HepG2 (cell line): ENCODE data around the gene OGA. TPM values are rescaled to one million over a fixed set of nuclear protein-coding genes. Genes with fewer than 3 reads are reported as not detected.

ENCODE experiments used
- ATAC-seq: fragments of 200-7000 bp; cut with Tn5 transposase; 3 replicates; pipeline ENCODE4 v1.9.1; 2020; ENCODE audit warnings: mild to moderate bottlenecking, moderate library complexity
- BruUV-seq: library from RNA; stranded (reverse); fragments of 400-500 nt; replicated peaks from 2 replicates; lab custom pipeline; 2021; lab: Mats Ljungman, UMichigan
- CTCF ChIA-PET: fragments of 300-600 bp; formaldehyde crosslinking; extraction: SDS; loops from one replicate; lab custom pipeline; 2021; ENCODE audit warnings: low total read pairs, inconsistent platforms, low intra/inter-chr PET ratio; lab: Yijun Ruan, JAX
- POLR2A ChIA-PET: fragments of 350-600 bp; sonication (Branson Sonifier 250); formaldehyde crosslinking; loops from one replicate; lab custom pipeline; 2020; ENCODE audit warnings: antibody characterized with exemption, inconsistent platforms; lab: Yijun Ruan, JAX
- DNase-seq: peaks from one replicate; pipeline ENCODE4 v3.0.0-alpha.2; 2015; ENCODE audit warnings: low spot score
- FAIRE-seq: peaks from 3 replicates; lab custom pipeline; 2011; peaks lifted over from hg19 to GRCh38; lab: Jason Lieb, UNC
- H2AFZ ChIP-seq: one replicate; pipeline ENCODE4 v1.6.1; 2011; ENCODE audit warnings: low read length, inconsistent platforms
- H3K27ac ChIP-seq: fragments of 300-600 bp; 3 replicates; pipeline ENCODE4 v1.8.0; 2011; ENCODE audit warnings: mixed run types, mild to moderate bottlenecking, mixed read lengths, low read length, inconsistent platforms; ENCODE audit not compliant: insufficient read depth; ENCODE audit errors: extremely low read length
- H3K27me3 ChIP-seq, 2 experiments: fragments of 200-600 bp in 1 of 2; 2 replicates in 1 of 2; 3 replicates in 1 of 2; pipeline versions ENCODE4 v1.6.0 to v1.8.0; 2011; ENCODE audit warnings: low read length in 2 of 2, mild to moderate bottlenecking in 2 of 2, moderate library complexity in 2 of 2, inconsistent platforms in 1 of 2; ENCODE audit not compliant: insufficient read depth in 2 of 2, control insufficient read depth in 1 of 2
- H3K36me3 ChIP-seq, 2 experiments: fragments of 200-600 bp in 1 of 2; replicated peaks in 1 of 2; 2 replicates in 1 of 2; 3 replicates in 1 of 2; pipeline versions ENCODE4 v1.5.1 to v1.8.0; 2011; ENCODE audit warnings: low read length in 2 of 2, inconsistent platforms in 1 of 2; ENCODE audit not compliant: insufficient read depth in 2 of 2, control insufficient read depth in 1 of 2
- H3K4me1 ChIP-seq: 2 replicates; pipeline ENCODE4 v1.5.1; 2012; ENCODE audit warnings: low read length, inconsistent platforms; ENCODE audit not compliant: insufficient read depth
- H3K4me2 ChIP-seq: 2 replicates; pipeline ENCODE4 v1.6.0; 2011; ENCODE audit warnings: low read depth, low read length, inconsistent platforms
- H3K4me3 ChIP-seq, 3 experiments: fragments of 200-600 bp in 1 of 3; sonication (generic), shearing (Covaris generic) in 1 of 3; replicated peaks in 1 of 3; 2 replicates each; pipeline ENCODE4 v1.5.1; 2011 to 2016; ENCODE audit warnings: low read length in 3 of 3, inconsistent platforms in 2 of 3, low read depth in 2 of 3, mild to moderate bottlenecking in 2 of 3, control low read depth in 1 of 3, mixed read lengths in 1 of 3; ENCODE audit not compliant: insufficient read depth in 1 of 3
- H3K79me2 ChIP-seq: one replicate; pipeline ENCODE4 v1.6.1; 2011; ENCODE audit warnings: low read length, inconsistent platforms; ENCODE audit not compliant: insufficient read depth
- H3K9ac ChIP-seq: 2 replicates; pipeline ENCODE4 v1.6.0; 2011; ENCODE audit warnings: mild to moderate bottlenecking, low read depth, low read length, inconsistent platforms; ENCODE audit not compliant: insufficient read depth
- H3K9me3 ChIP-seq: 2 replicates; pipeline ENCODE4 v1.5.1; 2012; ENCODE audit warnings: mild to moderate bottlenecking, low read length
- H4K20me1 ChIP-seq: 2 replicates; pipeline ENCODE4 v1.6.0; 2011; ENCODE audit warnings: inconsistent platforms, mild to moderate bottlenecking, low read length, moderate library complexity; ENCODE audit not compliant: insufficient read depth
- ARNTL ChIP-seq: sonication (generic); formaldehyde crosslinking; IDR thresholded peaks from 2 replicates; pipeline ENCODE4 v1.4.0; 2020; ENCODE audit warnings: mild to moderate bottlenecking, missing genetic modification reagents
- ASH2L ChIP-seq: fragments of 300-600, 200-600 bp; sonication (generic); IDR thresholded peaks from 2 replicates; pipeline ENCODE4 v1.7.0; 2017; ENCODE audit warnings: low read depth, mild to moderate bottlenecking, moderate library complexity, mixed read lengths, low read length; ENCODE audit not compliant: insufficient read length
- ERF ChIP-seq: IDR thresholded peaks from 2 replicates; pipeline ENCODE4 v1.6.1; 2018; ENCODE audit warnings: missing biosample characterization, missing genetic modification reagents
- GFI1 ChIP-seq: sonication (generic); formaldehyde crosslinking; IDR thresholded peaks from 2 replicates; pipeline ENCODE4 v1.5.0; 2020; ENCODE audit warnings: missing genetic modification reagents, mild to moderate bottlenecking, borderline replicate concordance
- NR3C1 ChIP-seq: sonication (generic); formaldehyde crosslinking; IDR thresholded peaks from 2 replicates; pipeline ENCODE4 v1.4.0; 2020; ENCODE audit warnings: missing genetic modification reagents
- ONECUT2 ChIP-seq: sonication (generic); formaldehyde crosslinking; IDR thresholded peaks from 2 replicates; pipeline ENCODE4 v1.4.0; 2020; ENCODE audit warnings: missing genetic modification reagents
- TBL1XR1 ChIP-seq: fragments of 150-350 bp; IDR thresholded peaks from 2 replicates; pipeline ENCODE4 v1.6.1; 2014; ENCODE audit warnings: borderline replicate concordance, low read length; ENCODE audit not compliant: partially characterized antibody
- TEAD2 ChIP-seq: sonication (generic); formaldehyde crosslinking; IDR thresholded peaks from 2 replicates; pipeline ENCODE4 v1.9.0; 2021; ENCODE audit warnings: missing genetic modification reagents
- ZFP91 ChIP-seq: sonication (generic); formaldehyde crosslinking; IDR thresholded peaks from 2 replicates; pipeline ENCODE4 v1.9.0; 2022; ENCODE audit warnings: missing genetic modification reagents, mild to moderate bottlenecking, borderline replicate concordance
- ZNF33A ChIP-seq: sonication (generic); formaldehyde crosslinking; IDR thresholded peaks from 2 replicates; pipeline ENCODE4 v1.5.1; 2020; ENCODE audit warnings: missing genetic modification reagents, mild to moderate bottlenecking, moderate library complexity, borderline replicate concordance
- ZNF383 ChIP-seq: sonication (generic); formaldehyde crosslinking; IDR thresholded peaks from 2 replicates; pipeline ENCODE4 v1.4.0; 2020; ENCODE audit warnings: missing genetic modification reagents, mild to moderate bottlenecking, borderline replicate concordance
- ZNF430 ChIP-seq: sonication (generic); formaldehyde crosslinking; IDR thresholded peaks from 2 replicates; pipeline ENCODE4 v1.9.0; 2021; ENCODE audit warnings: mild to moderate bottlenecking, missing genetic modification reagents
- ZNF577 ChIP-seq: sonication (generic); formaldehyde crosslinking; IDR thresholded peaks from 2 replicates; pipeline ENCODE4 v1.4.0; 2020; ENCODE audit warnings: mild to moderate bottlenecking, low read depth, missing genetic modification reagents, borderline replicate concordance
- ZNF83 ChIP-seq: sonication (generic); formaldehyde crosslinking; IDR thresholded peaks from 2 replicates; pipeline ENCODE4 v1.4.0; 2020; ENCODE audit warnings: missing genetic modification reagents, mild to moderate bottlenecking, borderline replicate concordance
- ZNF850 ChIP-seq: sonication (generic); formaldehyde crosslinking; conservative IDR thresholded peaks from 2 replicates; pipeline ENCODE4 v1.9.0; 2021; ENCODE audit warnings: mild to moderate bottlenecking, missing genetic modification reagents
- ZSCAN30 ChIP-seq: sonication (generic); formaldehyde crosslinking; IDR thresholded peaks from 2 replicates; pipeline ENCODE4 v1.5.0; 2020; ENCODE audit warnings: mild to moderate bottlenecking, missing genetic modification reagents
- WGBS: methylation state at CpG from one replicate; pipeline ENCODE4 v1.1.6; 2017; ENCODE audit warnings: low lambda C conversion rate; 5-methylcytosine and 5-hydroxymethylcytosine counted together
- in situ Hi-C: cut with HindIII; loops from 2 replicates; pipeline ENCODE4 v1.10.0; 2017; ENCODE audit warnings: low pct_unique_long_range_greater_than_20kb; ENCODE audit not compliant: extremely low pct_ligation_motif_present
- intact Hi-C: fragments of 100-400 bp; cut with micrococcal nuclease; formaldehyde crosslinking; loops from one replicate; pipeline ENCODE4 v1.10.0; 2022; ENCODE audit not compliant: unreplicated experiment
- polyA plus RNA-seq, 8 experiments: library from polyadenylated mRNA; depleted of rRNA in 3 of 8; stranded (reverse) in 7 of 8; unstranded in 1 of 8; fragments of >200 nt; fragmentation: Illumina TruSeq in 4 of 8; extraction: Trizol in 4 of 8; gene quantifications; 2 replicates each; pipeline versions ENCODE4 v1.2.1 to v1.2.3, GENCODE V29; 2011 to 2016; ENCODE audit warnings: low read depth in 4 of 8, missing spikeins in 1 of 8, mixed read lengths in 1 of 8; ENCODE audit not compliant: insufficient read depth in 1 of 8
- total RNA-seq, 5 experiments: library from RNA; depleted of rRNA; stranded (reverse); fragments of >200 nt; fragmentation: Illumina TruSeq; extraction: Trizol; gene quantifications; 2 replicates each; pipeline ENCODE4 v1.2.3, GENCODE V29; 2016; ENCODE audit warnings: low read depth in 1 of 5
- TF ChIP-seq, protein P1 (sequence below): sonication (generic); formaldehyde crosslinking; IDR thresholded peaks from 2 replicates; pipeline ENCODE4 v1.5.0; 2020; ENCODE audit warnings: mild to moderate bottlenecking, missing genetic modification reagents

Gene OGA
- total and polyA plus RNA-seq, 2 of the 13 experiments (the other 11 are each of a cell fraction or from before 2014, with no cell fraction given) = 33.2 to 39.8 TPM

GRCh38 chr10:101767600-101767945 lies 50.7 kb downstream of the OGA start:
- H3K4me3 ChIP-seq = no peak overlapping the region
- H2AFZ ChIP-seq = no peak overlapping the region
- no peaks in the 10 kb centered on the region for H3K9me3 ChIP-seq
- ChIA-PET CTCF (no interaction called here), POLR2A (no interaction called here)
- BruUV-seq = no TSS peak
- H3K9ac ChIP-seq = no peak overlapping the region
- intact Hi-C loops = no loop called here
- in situ Hi-C loops = no loop called here
- ATAC-seq (no peak), FAIRE-seq (no peak), DNase-seq (no peak)
- no peaks in the 10 kb centered on the region for H3K4me1 ChIP-seq
- H3K79me2 ChIP-seq = no peaks in the 10 kb centered on the region
- no peaks in the 10 kb centered on the region for H3K36me3 ChIP-seq
- no peak overlapping the region for H3K27ac ChIP-seq
- H3K27me3 ChIP-seq = peaks cover 18 to 81% of the 10 kb centered on the region in 2 experiments
- TF ChIP-seq ZNF430 (CRISPR knock-in tag) (no peak), NR3C1 (CRISPR knock-in tag) (no peak), ZNF383 (CRISPR knock-in tag) (no peak), ARNTL (CRISPR knock-in tag) (no peak), ONECUT2 (CRISPR knock-in tag) (no peak), ZFP91 (no peak), ZNF850 (no peak), ASH2L (no peak), TBL1XR1 (no peak), TEAD2 (CRISPR knock-in tag) (no peak), ZNF83 (CRISPR knock-in tag) (no peak), ZNF33A (CRISPR knock-in tag) (no peak), ERF (CRISPR knock-in tag) (no peak), GFI1 (no peak), ZSCAN30 (CRISPR knock-in tag) (no peak), ZNF577 (CRISPR knock-in tag) (no peak)
- TF ChIP-seq, protein P1, sequence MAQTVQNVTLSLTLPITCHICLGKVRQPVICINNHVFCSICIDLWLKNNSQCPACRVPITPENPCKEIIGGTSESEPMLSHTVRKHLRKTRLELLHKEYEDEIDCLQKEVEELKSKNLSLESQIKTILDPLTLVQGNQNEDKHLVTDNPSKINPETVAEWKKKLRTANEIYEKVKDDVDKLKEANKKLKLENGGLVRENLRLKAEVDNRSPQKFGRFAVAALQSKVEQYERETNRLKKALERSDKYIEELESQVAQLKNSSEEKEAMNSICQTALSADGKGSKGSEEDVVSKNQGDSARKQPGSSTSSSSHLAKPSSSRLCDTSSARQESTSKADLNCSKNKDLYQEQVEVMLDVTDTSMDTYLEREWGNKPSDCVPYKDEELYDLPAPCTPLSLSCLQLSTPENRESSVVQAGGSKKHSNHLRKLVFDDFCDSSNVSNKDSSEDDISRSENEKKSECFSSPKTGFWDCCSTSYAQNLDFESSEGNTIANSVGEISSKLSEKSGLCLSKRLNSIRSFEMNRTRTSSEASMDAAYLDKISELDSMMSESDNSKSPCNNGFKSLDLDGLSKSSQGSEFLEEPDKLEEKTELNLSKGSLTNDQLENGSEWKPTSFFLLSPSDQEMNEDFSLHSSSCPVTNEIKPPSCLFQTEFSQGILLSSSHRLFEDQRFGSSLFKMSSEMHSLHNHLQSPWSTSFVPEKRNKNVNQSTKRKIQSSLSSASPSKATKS (CRISPR knock-in tag) = no peak
- H4K20me1 ChIP-seq = no peaks in the 10 kb centered on the region
- H3K4me2 ChIP-seq = no peak overlapping the region
- WGBS = no CpG with 5 or more reads among the region's 6 CpGs
